ENCODE measurements around the gene ALDH1L1.

DNA sequence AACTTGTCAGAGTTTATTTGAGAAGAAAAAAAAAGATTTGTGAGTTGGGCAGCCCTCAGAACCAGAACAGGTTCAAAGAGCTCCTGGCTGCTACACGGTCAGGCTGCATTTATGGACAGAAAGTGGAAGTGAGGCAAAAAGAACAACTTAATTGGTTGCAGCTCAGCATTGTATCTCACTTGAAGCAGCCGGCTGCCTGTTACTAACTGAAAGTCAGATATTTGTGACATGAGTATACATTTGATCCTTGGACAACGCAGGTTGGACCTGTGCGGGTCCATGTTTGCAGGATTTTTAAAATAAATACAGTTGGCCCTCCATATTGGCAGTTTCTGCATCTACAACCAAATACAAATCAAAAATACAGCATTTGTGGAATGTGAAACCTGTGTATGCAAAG is 7.5 kb upstream of the ALDH1L1 start:
- TF ChIP-seq PPARA (CRISPR knock-in tag; IDR thresholded peaks at IDR 0.05; ENCODE audit: borderline replicate concordance) = no peak
- no peak for TF ChIP-seq ZFP3 (CRISPR knock-in tag; IDR thresholded peaks at IDR 0.05)
- TF ChIP-seq, protein P1, sequence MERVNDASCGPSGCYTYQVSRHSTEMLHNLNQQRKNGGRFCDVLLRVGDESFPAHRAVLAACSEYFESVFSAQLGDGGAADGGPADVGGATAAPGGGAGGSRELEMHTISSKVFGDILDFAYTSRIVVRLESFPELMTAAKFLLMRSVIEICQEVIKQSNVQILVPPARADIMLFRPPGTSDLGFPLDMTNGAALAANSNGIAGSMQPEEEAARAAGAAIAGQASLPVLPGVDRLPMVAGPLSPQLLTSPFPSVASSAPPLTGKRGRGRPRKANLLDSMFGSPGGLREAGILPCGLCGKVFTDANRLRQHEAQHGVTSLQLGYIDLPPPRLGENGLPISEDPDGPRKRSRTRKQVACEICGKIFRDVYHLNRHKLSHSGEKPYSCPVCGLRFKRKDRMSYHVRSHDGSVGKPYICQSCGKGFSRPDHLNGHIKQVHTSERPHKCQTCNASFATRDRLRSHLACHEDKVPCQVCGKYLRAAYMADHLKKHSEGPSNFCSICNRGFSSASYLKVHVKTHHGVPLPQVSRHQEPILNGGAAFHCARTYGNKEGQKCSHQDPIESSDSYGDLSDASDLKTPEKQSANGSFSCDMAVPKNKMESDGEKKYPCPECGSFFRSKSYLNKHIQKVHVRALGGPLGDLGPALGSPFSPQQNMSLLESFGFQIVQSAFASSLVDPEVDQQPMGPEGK (CRISPR knock-in tag; IDR thresholded peaks at IDR 0.05; ENCODE audit: borderline replicate concordance) = no peak
- TF ChIP-seq ZC3H10 (CRISPR knock-in tag; IDR thresholded peaks at IDR 0.05) = no peak
- no peak for TF ChIP-seq ARNTL (CRISPR knock-in tag; IDR thresholded peaks at IDR 0.05; ENCODE audit: borderline replicate concordance, low read depth)
- TF ChIP-seq ZFP30 (CRISPR knock-in tag; IDR thresholded peaks at IDR 0.05) = no peak
- no peak for TF ChIP-seq SNAI2 (CRISPR knock-in tag; IDR thresholded peaks at IDR 0.05)

Data from SK-N-SH treated with all-trans-retinoic acid at 6 μM for 48 hours (cell line).